ENCODE results near the gene SORCS1.

SORCS1 gene

GRCh38 chr10:106566873-106567272 is 597.6 kb downstream of the SORCS1 start:
- no peaks in the 10 kb centered on the region for H3K9me2 ChIP-seq (replicated peaks; ENCODE audit: insufficient read depth, low read length)
- H2AFZ ChIP-seq (ENCODE audit: low read depth, low read length, severe bottlenecking), result no peak overlapping the region
- H3K36me3 ChIP-seq (ENCODE audit: low read length), result no peaks in the 10 kb centered on the region
- H3K4me3 ChIP-seq (ENCODE audit: insufficient read depth, low read length, poor library complexity, severe bottlenecking), result no peak overlapping the region
- no peaks in the 10 kb centered on the region for H3K27me3 ChIP-seq (ENCODE audit: low read length)
- H4K20me1 ChIP-seq (ENCODE audit: low read depth, low read length), result no peaks in the 10 kb centered on the region
- no peaks in the 10 kb centered on the region for H3F3A ChIP-seq (ENCODE audit: insufficient read depth)
- no peak overlapping the region for H3K4me2 ChIP-seq (ENCODE audit: low read depth, low read length, poor library complexity, severe bottlenecking)
- H3K9me3 ChIP-seq (ENCODE audit: insufficient read depth, low read length), result no peaks in the 10 kb centered on the region
- no peak overlapping the region for H3K27ac ChIP-seq (ENCODE audit: low read depth, low read length)
- H3K9ac ChIP-seq (ENCODE audit: low read length), result no peak overlapping the region
- TF ChIP-seq EZH2phosphoT487 (conservative IDR thresholded peaks at IDR 0.05; ENCODE audit: low read length) (no peak), CTCF (IDR thresholded peaks at IDR 0.05; ENCODE audit: insufficient read depth, low read length, poor library complexity, severe bottlenecking) (no peak)
- H3K79me2 ChIP-seq (ENCODE audit: insufficient read depth, low read length), result no peaks in the 10 kb centered on the region

GRCh38 chr10:106565546-106565945 is 599.0 kb downstream of the SORCS1 start:
- H3K9me2 ChIP-seq (replicated peaks; ENCODE audit: insufficient read depth, low read length), result no peaks in the 10 kb centered on the region
- no peak overlapping the region for H3K27ac ChIP-seq (ENCODE audit: low read depth, low read length)
- no peak overlapping the region for H3K4me2 ChIP-seq (ENCODE audit: low read depth, low read length, poor library complexity, severe bottlenecking)
- no peaks in the 10 kb centered on the region for H3K9me3 ChIP-seq (ENCODE audit: insufficient read depth, low read length)
- H3K79me2 ChIP-seq (ENCODE audit: insufficient read depth, low read length), result no peaks in the 10 kb centered on the region
- H3K4me3 ChIP-seq (ENCODE audit: insufficient read depth, low read length, poor library complexity, severe bottlenecking), result no peak overlapping the region
- H3K9ac ChIP-seq (ENCODE audit: low read length), result no peak overlapping the region
- H4K20me1 ChIP-seq (ENCODE audit: low read depth, low read length), result no peaks in the 10 kb centered on the region
- TF ChIP-seq CTCF (IDR thresholded peaks at IDR 0.05; ENCODE audit: insufficient read depth, low read length, poor library complexity, severe bottlenecking), result no peak
- no peak for TF ChIP-seq EZH2phosphoT487 (conservative IDR thresholded peaks at IDR 0.05; ENCODE audit: low read length)
- H3K36me3 ChIP-seq (ENCODE audit: low read length), result no peaks in the 10 kb centered on the region
- no peaks in the 10 kb centered on the region for H3F3A ChIP-seq (ENCODE audit: insufficient read depth)
- H3K27me3 ChIP-seq (ENCODE audit: low read length), result no peaks in the 10 kb centered on the region
- H2AFZ ChIP-seq (ENCODE audit: low read depth, low read length, severe bottlenecking), result no peak overlapping the region

- TF ChIP-seq CTCF (IDR thresholded peaks at IDR 0.05; ENCODE audit: insufficient read depth, low read length, poor library complexity, severe bottlenecking), result no peak
- TF ChIP-seq EZH2phosphoT487 (conservative IDR thresholded peaks at IDR 0.05; ENCODE audit: low read length), result no peak
- Histone ChIP-seq H3K79me2 (ENCODE audit: insufficient read depth, low read length) (no peaks in the 10 kb centered on the region), H3K27me3 (ENCODE audit: low read length) (no peaks in the 10 kb centered on the region), H3F3A (ENCODE audit: insufficient read depth) (no peaks in the 10 kb centered on the region), H3K27ac (ENCODE audit: low read depth, low read length) (no peak overlapping the region), H4K20me1 (ENCODE audit: low read depth, low read length) (no peaks in the 10 kb centered on the region), H3K4me2 (ENCODE audit: low read depth, low read length, poor library complexity, severe bottlenecking) (no peak overlapping the region), H3K9me3 (ENCODE audit: insufficient read depth, low read length) (no peaks in the 10 kb centered on the region), H3K36me3 (ENCODE audit: low read length) (no peaks in the 10 kb centered on the region), H3K9ac (ENCODE audit: low read length) (no peak overlapping the region), H3K4me3 (ENCODE audit: insufficient read depth, low read length, poor library complexity, severe bottlenecking) (no peak overlapping the region), H2AFZ (ENCODE audit: low read depth, low read length, severe bottlenecking) (no peak overlapping the region), H3K9me2 (replicated peaks; ENCODE audit: insufficient read depth, low read length) (no peaks in the 10 kb centered on the region)
Measured at GRCh38 chr10:106563384-106563783, 601.1 kb downstream of the SORCS1 start.
